ENCODE measurements around the gene PLAGL2. TPM values are rescaled to one million over a fixed set of nuclear protein-coding genes. Genes with fewer than 3 reads are reported as not detected.
"Not testable (repeated sequence)": the region's sequence is repeated elsewhere in the genome, so short reads cannot be mapped to it uniquely, and the experiment has no call there.

Gene PLAGL2
- total RNA-seq, 1 experiment from 2014 or later, result 96.1 TPM

DNA sequence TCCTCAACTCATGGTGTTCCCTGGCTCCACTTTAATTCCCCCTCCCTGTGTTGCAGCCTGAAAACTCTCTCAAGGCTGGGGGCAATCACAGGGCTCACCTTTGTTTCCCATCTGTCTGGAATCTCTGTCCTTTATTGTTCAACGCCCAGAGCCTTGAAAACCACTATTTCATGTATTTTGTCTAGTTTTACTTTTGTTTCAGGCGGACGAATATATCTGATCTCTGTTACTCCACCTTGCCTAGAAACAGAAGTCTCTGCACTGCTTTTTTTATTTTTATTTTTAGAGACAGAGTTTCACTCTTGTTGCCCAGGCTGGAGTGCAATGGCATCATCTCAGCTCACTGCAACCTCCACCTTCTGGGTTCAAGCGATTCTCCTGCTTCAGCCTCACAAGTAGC is 27.6 kb downstream of the PLAGL2 start:
- ChIA-PET CTCF (interaction anchor here (0.6 kb wide), 1 partner anchor 956 kb away, joined by 4 read pairs; no protein-coding TSS in a partner anchor), POLR2A (no interaction called here)
- intact Hi-C loops (cut with micrococcal nuclease; ENCODE audit: unreplicated experiment), result no loop called here
- H3K9me3 Mint-ChIP-seq (ENCODE audit: unreplicated experiment), result peaks cover 9% of the 10 kb centered on the region
- Histone ChIP-seq H3K36me3 (ENCODE audit: control insufficient read depth, insufficient read depth, low read length) (no peaks in the 10 kb centered on the region), H3K9me3 (no peaks in the 10 kb centered on the region), H3K27me3 (replicated peaks; ENCODE audit: control insufficient read depth, insufficient read depth, low read length) (no peaks in the 10 kb centered on the region), H3K4me1 (peaks cover 14% of the 10 kb centered on the region), H3K4me3 (ENCODE audit: low read depth, low read length) (no peak overlapping the region)
- H3K4me1 Mint-ChIP-seq (ENCODE audit: low read depth, unreplicated experiment), result no peaks in the 10 kb centered on the region
- H3K27me3 Mint-ChIP-seq (ENCODE audit: insufficient read depth, unreplicated experiment), result no peaks in the 10 kb centered on the region
- TF ChIP-seq, protein P1, sequence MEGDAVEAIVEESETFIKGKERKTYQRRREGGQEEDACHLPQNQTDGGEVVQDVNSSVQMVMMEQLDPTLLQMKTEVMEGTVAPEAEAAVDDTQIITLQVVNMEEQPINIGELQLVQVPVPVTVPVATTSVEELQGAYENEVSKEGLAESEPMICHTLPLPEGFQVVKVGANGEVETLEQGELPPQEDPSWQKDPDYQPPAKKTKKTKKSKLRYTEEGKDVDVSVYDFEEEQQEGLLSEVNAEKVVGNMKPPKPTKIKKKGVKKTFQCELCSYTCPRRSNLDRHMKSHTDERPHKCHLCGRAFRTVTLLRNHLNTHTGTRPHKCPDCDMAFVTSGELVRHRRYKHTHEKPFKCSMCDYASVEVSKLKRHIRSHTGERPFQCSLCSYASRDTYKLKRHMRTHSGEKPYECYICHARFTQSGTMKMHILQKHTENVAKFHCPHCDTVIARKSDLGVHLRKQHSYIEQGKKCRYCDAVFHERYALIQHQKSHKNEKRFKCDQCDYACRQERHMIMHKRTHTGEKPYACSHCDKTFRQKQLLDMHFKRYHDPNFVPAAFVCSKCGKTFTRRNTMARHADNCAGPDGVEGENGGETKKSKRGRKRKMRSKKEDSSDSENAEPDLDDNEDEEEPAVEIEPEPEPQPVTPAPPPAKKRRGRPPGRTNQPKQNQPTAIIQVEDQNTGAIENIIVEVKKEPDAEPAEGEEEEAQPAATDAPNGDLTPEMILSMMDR (IDR thresholded peaks at IDR 0.05; ENCODE audit: insufficient read depth in 1 of 2, low read depth in 1 of 2, low read length in 1 of 2, severe bottlenecking in 1 of 2, unreplicated experiment in 1 of 2), result no peak
- peaks cover 9% of the 10 kb centered on the region for H3K36me3 Mint-ChIP-seq (ENCODE audit: insufficient read depth, unreplicated experiment)
- H3K4me3 Mint-ChIP-seq (ENCODE audit: unreplicated experiment), result no peak overlapping the region
- no peak for DNase-seq
- BruUV-seq (replicated peaks), result no TSS peak
- H3K27ac Mint-ChIP-seq (ENCODE audit: unreplicated experiment), result no peak overlapping the region

DNA sequence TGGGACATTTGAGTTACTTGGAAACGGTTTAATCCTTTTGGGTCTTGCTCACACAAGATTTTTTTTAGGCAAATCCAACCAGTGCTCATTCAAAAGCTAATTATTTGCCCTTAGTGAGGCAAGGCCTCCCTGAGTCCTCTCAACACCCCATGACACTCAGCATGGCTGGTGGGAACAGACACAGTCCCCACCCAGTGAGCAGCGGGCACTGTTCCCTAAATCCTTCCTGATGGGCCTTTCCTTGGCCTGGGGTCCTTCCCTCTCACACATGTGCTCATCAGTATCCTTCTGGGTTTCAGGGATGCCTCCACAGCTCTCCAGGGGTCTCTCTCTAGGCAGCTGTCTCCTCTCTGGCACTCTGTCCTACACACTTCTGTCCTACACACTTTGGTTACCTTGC is 28.0 kb downstream of the PLAGL2 start:
- Mint-ChIP-seq H3K27ac (ENCODE audit: unreplicated experiment) (no peak overlapping the region), H3K4me3 (ENCODE audit: unreplicated experiment) (no peak overlapping the region), H3K9me3 (ENCODE audit: unreplicated experiment) (peaks cover 9% of the 10 kb centered on the region), H3K36me3 (ENCODE audit: insufficient read depth, unreplicated experiment) (peaks cover 13% of the 10 kb centered on the region), H3K27me3 (ENCODE audit: insufficient read depth, unreplicated experiment) (no peaks in the 10 kb centered on the region), H3K4me1 (ENCODE audit: low read depth, unreplicated experiment) (no peaks in the 10 kb centered on the region)
- DNase-seq, result no peak
- Histone ChIP-seq H3K4me1 (peaks cover 12% of the 10 kb centered on the region), H3K9me3 (no peaks in the 10 kb centered on the region), H3K27me3 (replicated peaks; ENCODE audit: control insufficient read depth, insufficient read depth, low read length) (no peaks in the 10 kb centered on the region), H3K4me3 (ENCODE audit: low read depth, low read length) (no peak overlapping the region), H3K36me3 (ENCODE audit: control insufficient read depth, insufficient read depth, low read length) (no peaks in the 10 kb centered on the region)
- ChIA-PET POLR2A (interaction anchor here (0.5 kb wide), 1 partner anchor 472 kb away, joined by 3 read pairs; no protein-coding TSS in a partner anchor), CTCF (no interaction called here)
- TF ChIP-seq, protein P1 (IDR thresholded peaks at IDR 0.05; ENCODE audit: insufficient read depth in 1 of 2, low read depth in 1 of 2, low read length in 1 of 2, severe bottlenecking in 1 of 2, unreplicated experiment in 1 of 2), result no peak
- BruUV-seq (replicated peaks), result no TSS peak
- intact Hi-C loops (cut with micrococcal nuclease; ENCODE audit: unreplicated experiment), result no loop called here

DNA sequence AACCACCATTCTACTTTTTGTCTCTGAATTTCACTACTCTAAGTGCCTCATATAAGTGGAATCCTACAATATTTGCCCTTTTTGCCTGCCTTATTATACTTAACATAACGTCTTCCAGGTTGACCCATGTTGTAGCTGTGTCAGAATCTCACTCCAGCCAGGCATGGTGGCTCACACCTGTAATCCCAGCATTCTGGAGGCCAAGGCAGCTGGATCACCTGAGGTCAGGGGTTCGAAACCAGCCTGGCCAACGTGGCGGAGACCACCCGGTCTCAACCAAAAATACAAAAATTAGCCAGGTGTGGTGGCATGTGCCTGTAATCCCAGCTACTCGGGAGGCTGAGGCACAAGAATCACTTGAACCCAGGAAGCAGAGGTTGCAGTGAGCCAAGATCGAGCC is 29.8 kb downstream of the PLAGL2 start:
- H3K36me3 Mint-ChIP-seq (ENCODE audit: insufficient read depth, unreplicated experiment), result peaks cover 13% of the 10 kb centered on the region
- CTCF ChIA-PET; DNase-seq; BruUV-seq (replicated peaks); H3K27me3 ChIP-seq (replicated peaks; ENCODE audit: control insufficient read depth, insufficient read depth, low read length); H3K9me3 Mint-ChIP-seq (ENCODE audit: unreplicated experiment); H3K4me3 ChIP-seq (ENCODE audit: low read depth, low read length); H3K36me3 ChIP-seq (ENCODE audit: control insufficient read depth, insufficient read depth, low read length); POLR2A ChIA-PET; H3K4me1 Mint-ChIP-seq (ENCODE audit: low read depth, unreplicated experiment); H3K27me3 Mint-ChIP-seq (ENCODE audit: insufficient read depth, unreplicated experiment); intact Hi-C loops (cut with micrococcal nuclease; ENCODE audit: unreplicated experiment); H3K27ac Mint-ChIP-seq (ENCODE audit: unreplicated experiment); H3K9me3 ChIP-seq; H3K4me3 Mint-ChIP-seq (ENCODE audit: unreplicated experiment): not testable (repeated sequence)
- H3K4me1 ChIP-seq, result peaks cover 11% of the 10 kb centered on the region
